Thoracic aorta (tissue), 2 donors: ENCODE data around the gene CPT1A. TPM values are rescaled to one million over a fixed set of nuclear protein-coding genes. Genes with fewer than 3 reads are reported as not detected.
A peak's percentile ranks its signal among the peaks of the same experiment; 100 is the strongest.

Experiments
- ATAC-seq: fragments of 150-250 bp; one replicate; pipeline ENCODE4 v1.8.0; 2017; ENCODE audit warnings: low read depth; ENCODE audit not compliant: insufficient number of reproducible peaks, low FRiP score
- DNase-seq: peaks from one replicate; pipeline ENCODE4 v3.0.0-alpha.2; 2020; ENCODE audit warnings: low spot score
- H3K27ac ChIP-seq, 2 donors: fragments of 200-600 bp; sonication (generic); 1 replicate in 1 of 2; 2 replicates in 1 of 2; pipeline ENCODE4 v1.5.1; 2016; ENCODE audit warnings: mild to moderate bottlenecking in 2 of 2, moderate library complexity in 2 of 2
- H3K27me3 ChIP-seq: fragments of 200-600 bp; sonication (generic); replicated peaks from 2 replicates; pipeline ENCODE4 v1.6.0; 2016; ENCODE audit warnings: mild to moderate bottlenecking; ENCODE audit not compliant: insufficient read depth
- H3K36me3 ChIP-seq: fragments of 200-600 bp; sonication (generic); one replicate; pipeline ENCODE4 v1.5.1; 2016
- H3K4me1 ChIP-seq, 2 donors: fragments of 200-600 bp; sonication (generic); 1 replicate in 1 of 2; 2 replicates in 1 of 2; pipeline versions ENCODE4 v1.5.1 to v1.6.0; 2016; ENCODE audit warnings: low read depth in 2 of 2, mild to moderate bottlenecking in 1 of 2; ENCODE audit not compliant: control insufficient read depth in 1 of 2
- H3K4me3 ChIP-seq: fragments of 200-600 bp; sonication (generic); 2 replicates; pipeline ENCODE4 v1.5.1; 2016; ENCODE audit warnings: mild to moderate bottlenecking
- H3K9me3 ChIP-seq: fragments of 200-600 bp; sonication (generic); 2 replicates; pipeline ENCODE4 v1.5.1; 2016
- total RNA-seq, 2 donors: library from RNA; depleted of rRNA; stranded (reverse); fragments of >200 nt; gene quantifications; one replicate each; pipeline versions ENCODE4 v1.1.0 to v1.2.3, GENCODE V29; 2016
- TF ChIP-seq, protein P1 (sequence below): fragments of 200-600 bp; sonication (generic); IDR thresholded peaks from one replicate; pipeline ENCODE4 v1.5.1; 2019; ENCODE audit warnings: antibody characterized with exemption

The CPT1A gene
- total RNA-seq, 2 donors from 2014 or later: 61.1 to 75.3 TPM

DNA sequence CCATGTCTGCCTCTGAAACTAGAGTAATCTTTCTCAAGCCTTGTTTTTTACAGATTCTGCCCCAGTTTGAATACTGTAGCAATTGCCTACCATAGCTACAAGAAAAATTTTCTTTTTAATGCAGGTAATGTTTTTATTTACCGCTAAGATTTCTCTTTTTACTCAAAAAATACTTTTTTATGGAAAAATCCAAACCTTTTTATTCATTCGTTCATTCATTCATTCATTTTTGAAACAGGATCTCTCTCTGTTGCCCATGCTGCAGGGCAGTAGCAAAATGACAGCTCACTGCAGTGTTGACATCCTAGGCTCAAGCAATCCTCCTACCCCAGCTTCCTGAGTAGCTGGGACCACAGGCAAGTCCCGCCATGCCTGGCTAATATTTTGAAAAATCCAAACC, 2.7 kb upstream of the CPT1A start:
- peak overlapping the region; percentile 86 for H3K4me3 ChIP-seq
- no peaks in the 10 kb centered on the region for H3K9me3 ChIP-seq
- DNase-seq (no peak), ATAC-seq (no peak)
- no peaks in the 10 kb centered on the region for H3K27me3 ChIP-seq
- TF ChIP-seq, protein P1, sequence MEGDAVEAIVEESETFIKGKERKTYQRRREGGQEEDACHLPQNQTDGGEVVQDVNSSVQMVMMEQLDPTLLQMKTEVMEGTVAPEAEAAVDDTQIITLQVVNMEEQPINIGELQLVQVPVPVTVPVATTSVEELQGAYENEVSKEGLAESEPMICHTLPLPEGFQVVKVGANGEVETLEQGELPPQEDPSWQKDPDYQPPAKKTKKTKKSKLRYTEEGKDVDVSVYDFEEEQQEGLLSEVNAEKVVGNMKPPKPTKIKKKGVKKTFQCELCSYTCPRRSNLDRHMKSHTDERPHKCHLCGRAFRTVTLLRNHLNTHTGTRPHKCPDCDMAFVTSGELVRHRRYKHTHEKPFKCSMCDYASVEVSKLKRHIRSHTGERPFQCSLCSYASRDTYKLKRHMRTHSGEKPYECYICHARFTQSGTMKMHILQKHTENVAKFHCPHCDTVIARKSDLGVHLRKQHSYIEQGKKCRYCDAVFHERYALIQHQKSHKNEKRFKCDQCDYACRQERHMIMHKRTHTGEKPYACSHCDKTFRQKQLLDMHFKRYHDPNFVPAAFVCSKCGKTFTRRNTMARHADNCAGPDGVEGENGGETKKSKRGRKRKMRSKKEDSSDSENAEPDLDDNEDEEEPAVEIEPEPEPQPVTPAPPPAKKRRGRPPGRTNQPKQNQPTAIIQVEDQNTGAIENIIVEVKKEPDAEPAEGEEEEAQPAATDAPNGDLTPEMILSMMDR: no peak
- no peak overlapping the region for H3K27ac ChIP-seq
- H3K4me1 ChIP-seq: peaks cover 4 to 51% of the 10 kb centered on the region in 2 donors
- no peaks in the 10 kb centered on the region for H3K36me3 ChIP-seq

DNA sequence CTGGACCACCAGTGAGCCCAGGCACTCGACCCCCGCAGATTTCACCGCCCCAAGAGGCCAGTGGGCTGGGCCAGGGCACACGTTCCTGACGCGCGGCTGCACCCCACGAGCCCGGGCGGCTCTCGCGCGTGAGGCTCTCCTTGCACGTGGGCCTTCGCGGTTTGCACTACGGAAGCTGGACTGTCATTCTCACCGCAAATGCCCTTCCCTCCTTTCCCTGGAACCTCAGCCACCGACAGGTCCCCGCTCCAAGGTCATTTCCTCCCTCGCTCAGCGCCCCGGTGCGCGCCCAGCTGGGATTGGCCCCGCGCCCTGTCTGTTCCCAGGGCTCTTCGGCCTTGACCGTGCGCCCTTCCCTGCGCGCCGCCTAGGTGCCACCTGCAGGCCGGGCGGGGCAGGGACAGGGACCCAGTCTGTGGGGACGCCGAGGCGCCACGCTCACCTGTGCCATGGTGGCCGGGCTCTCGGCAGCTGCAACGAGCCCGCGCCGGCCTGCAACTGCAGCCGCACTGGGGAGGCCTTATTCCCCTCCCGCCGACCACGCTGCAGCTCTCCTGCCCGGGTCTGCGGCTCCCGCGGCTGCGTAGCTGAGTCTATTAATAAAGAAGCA, 2.1 kb upstream of the CPT1A start:
- no peak for ATAC-seq
- Histone ChIP-seq H3K4me3 (peak overlapping the region; percentile 86), H3K27me3 (no peaks in the 10 kb centered on the region), H3K27ac (no peak overlapping the region), H3K36me3 (no peaks in the 10 kb centered on the region), H3K9me3 (no peaks in the 10 kb centered on the region), H3K4me1 (peaks cover 4 to 52% of the 10 kb centered on the region in 2 donors)
- no peak for DNase-seq
- TF ChIP-seq, protein P1: peak; percentile 33

DNA sequence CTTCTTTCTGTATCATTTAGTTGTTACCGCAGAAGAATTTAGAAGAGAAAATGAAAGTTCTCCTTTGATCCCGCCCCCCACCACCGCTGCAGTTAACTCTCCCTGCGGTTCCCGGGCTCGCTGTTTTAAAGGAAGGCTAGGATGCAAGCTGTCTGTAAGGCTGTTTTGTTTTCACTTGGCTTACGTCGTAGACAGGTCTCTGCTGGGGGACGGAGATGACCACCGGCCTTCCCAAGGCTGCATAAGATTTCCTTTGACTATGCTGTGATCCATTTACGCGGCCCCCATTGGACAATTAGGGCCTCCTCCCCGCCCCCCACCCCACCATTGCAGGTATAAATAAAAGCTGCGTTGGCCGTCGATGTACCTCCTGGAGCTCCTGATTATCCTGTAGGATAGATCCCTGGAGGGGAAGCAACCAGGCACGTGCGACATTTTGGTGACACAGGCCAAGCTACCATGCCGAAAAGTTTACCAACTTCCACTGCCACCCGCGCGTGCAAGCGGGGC, 1.4 kb upstream of the CPT1A start:
- peak overlapping the region; percentile 86 for H3K4me3 ChIP-seq
- no peaks in the 10 kb centered on the region for H3K36me3 ChIP-seq
- ATAC-seq (no peak), DNase-seq (no peak)
- H3K27me3 ChIP-seq: no peaks in the 10 kb centered on the region
- H3K4me1 ChIP-seq: peaks cover 5 to 59% of the 10 kb centered on the region in 2 donors
- TF ChIP-seq, protein P1: no peak
- no peaks in the 10 kb centered on the region for H3K9me3 ChIP-seq
- H3K27ac ChIP-seq: no peak overlapping the region

DNA sequence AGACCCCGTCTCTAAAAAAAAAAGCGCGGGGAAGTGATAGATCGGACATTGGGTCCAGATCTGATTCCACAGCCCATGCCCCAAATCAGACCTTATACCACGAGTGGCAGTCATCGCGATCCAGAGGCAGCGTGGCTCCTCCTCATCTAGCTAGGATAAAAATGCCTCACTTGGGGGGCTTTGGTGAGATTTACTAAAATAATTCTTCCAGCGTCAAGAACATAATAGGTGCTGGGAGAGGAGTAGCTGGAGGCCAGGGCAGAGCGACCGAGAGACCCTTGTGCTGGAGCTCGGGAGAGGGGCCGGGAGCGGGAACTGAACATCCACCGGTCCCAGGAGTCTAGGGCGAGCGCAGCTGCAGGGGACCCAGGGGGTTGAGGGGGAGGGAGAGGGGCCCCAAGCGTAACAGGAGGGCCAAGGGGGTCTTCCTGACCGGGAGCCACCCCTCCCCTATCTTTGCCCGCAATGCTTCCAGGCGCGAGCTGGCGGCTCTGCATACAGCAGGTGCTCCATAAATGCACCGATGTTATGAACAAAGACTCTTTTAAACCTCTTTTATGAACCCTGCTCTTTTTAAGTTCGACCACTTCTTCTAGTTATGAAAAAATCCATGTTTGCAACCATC, 823 bp upstream of the CPT1A start:
- Histone ChIP-seq H3K9me3 (no peaks in the 10 kb centered on the region), H3K4me3 (peak overlapping the region; percentile 86), H3K27ac (no peak overlapping the region), H3K36me3 (no peaks in the 10 kb centered on the region), H3K4me1 (peaks cover 11 to 64% of the 10 kb centered on the region in 2 donors), H3K27me3 (no peaks in the 10 kb centered on the region)
- TF ChIP-seq, protein P1: no peak
- ATAC-seq (no peak), DNase-seq (no peak)

DNA sequence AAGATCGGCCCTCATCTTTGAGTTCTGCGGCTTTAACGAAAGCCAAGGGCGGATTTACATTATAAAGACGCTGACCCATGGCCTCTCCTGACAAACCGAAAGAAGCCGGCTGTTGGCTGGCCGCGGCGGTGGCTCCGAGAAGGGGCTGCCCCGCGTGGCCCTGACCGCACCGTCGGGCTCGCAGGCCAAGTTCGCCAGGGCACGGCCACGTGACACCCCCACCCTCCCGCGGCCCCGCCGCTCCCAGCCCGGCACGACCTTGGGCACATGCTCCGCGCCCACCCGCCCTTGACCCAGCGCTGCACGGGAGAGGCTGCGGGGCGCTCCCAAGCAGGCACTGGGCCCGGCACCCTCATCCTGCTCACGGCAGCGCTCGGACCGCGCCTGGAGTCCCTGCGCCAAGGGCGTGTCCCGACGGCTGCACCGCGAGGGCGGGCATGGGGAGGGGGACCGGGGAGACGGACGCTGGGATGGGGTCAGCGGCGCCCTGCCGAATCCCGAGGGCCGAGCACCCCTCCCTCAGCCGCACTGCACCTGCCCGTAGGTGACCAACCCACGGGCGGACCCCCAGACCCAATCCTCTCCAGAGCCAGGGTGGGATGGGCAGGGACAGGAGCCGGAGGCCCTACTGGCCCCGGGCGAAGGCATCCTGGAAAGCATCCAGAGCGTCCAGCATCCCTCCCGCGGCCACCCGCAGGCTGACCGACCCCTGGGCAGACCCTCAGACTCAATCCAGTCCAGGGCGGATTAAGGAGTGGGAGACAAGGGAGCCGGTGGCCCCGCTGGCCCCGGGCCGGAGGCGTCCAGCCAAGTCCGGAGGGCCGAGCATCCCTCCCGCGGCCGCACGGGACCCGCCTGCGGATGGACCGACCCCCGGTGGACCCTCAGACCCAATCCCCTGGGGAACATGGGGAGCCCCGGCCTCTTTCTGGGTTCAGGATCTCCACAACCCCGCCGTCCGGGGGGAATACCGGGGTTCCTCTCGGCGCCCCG, 759 bp downstream of the CPT1A start:
- Histone ChIP-seq H3K36me3 (no peaks in the 10 kb centered on the region), H3K4me3 (peak overlapping the region; percentile 86), H3K4me1 (peaks cover 20 to 78% of the 10 kb centered on the region in 2 donors), H3K27ac (peak overlapping the region; percentile 85 to 94), H3K27me3 (no peaks in the 10 kb centered on the region), H3K9me3 (no peaks in the 10 kb centered on the region)
- no peak for ATAC-seq
- no peak for DNase-seq
- TF ChIP-seq, protein P1: no peak
